ENCODE measurements around the gene TEDC2. TPM values are rescaled to one million over a fixed set of nuclear protein-coding genes. Genes with fewer than 3 reads are reported as not detected.

The TEDC2 gene
- total and polyA plus RNA-seq, 2 of the 8 experiments (the other 6 are each of a cell fraction or from before 2014, with no cell fraction given) = 54.6 to 55.6 TPM

- Histone ChIP-seq H2BK20ac (ENCODE audit: low read length) (no peak overlapping the region), H2BK12ac (ENCODE audit: low read depth, low read length) (peak overlapping the region; percentile 60; the same call in 1 of the 2 replicates), H3K9me3 (ENCODE audit: insufficient read depth in 2 of 2, low read depth in 1 of 2, low read length in 1 of 2) (no peaks in the 10 kb centered on the region), H3K79me1 (ENCODE audit: low read depth, low read length) (peaks cover 8% of the 10 kb centered on the region; the same call in 1 of the 2 replicates), H4K20me1 (replicated peaks in 1 of 2; ENCODE audit: control insufficient read depth in 1 of 2, insufficient read depth in 2 of 2, low read length in 2 of 2) (peaks cover 5 to 21% of the 10 kb centered on the region in 2 experiments), H3K18ac (ENCODE audit: extremely low read depth, low read length) (no peak overlapping the region), H4K8ac (ENCODE audit: extremely low read depth, insufficient read depth, low read length) (no peak overlapping the region), H4K91ac (replicated peaks; ENCODE audit: insufficient read length, low read length) (no peak overlapping the region), H3K27me3 (replicated peaks in 1 of 4; ENCODE audit: control insufficient read depth in 3 of 4, extremely low read depth in 1 of 4, insufficient read depth in 3 of 4, low read length in 3 of 4) (peaks cover 24 to 73% (median 58%) of the 10 kb centered on the region in 4 experiments), H3K4me3 (ENCODE audit: extremely low read depth in 1 of 4, insufficient read depth in 2 of 4, low read depth in 3 of 4, low read length in 4 of 4) (no peak overlapping the region), H4K5ac (ENCODE audit: insufficient read length, low read depth, low read length) (no peak overlapping the region), H3K36me3 (ENCODE audit: control insufficient read depth in 2 of 4, insufficient read depth in 4 of 4, low read length in 3 of 4) (no peaks in the 10 kb centered on the region), H3K56ac (replicated peaks; ENCODE audit: insufficient read length, low read depth, low read length) (no peak overlapping the region), H2BK5ac (ENCODE audit: low read depth, low read length) (no peak overlapping the region), H3K23ac (ENCODE audit: insufficient read length) (no peak overlapping the region), H3K4me1 (replicated peaks in 1 of 4; ENCODE audit: control insufficient read depth in 3 of 4, insufficient read depth in 4 of 4, low read length in 3 of 4) (peaks cover 0 to 42% (median 27%) of the 10 kb centered on the region in 4 experiments; a peak in 6 of 7 replicates), H2BK120ac (replicated peaks; ENCODE audit: low read depth, low read length) (no peak overlapping the region), H3K4ac (replicated peaks; ENCODE audit: insufficient read length, low read depth, low read length) (no peak overlapping the region), H3K4me2 (ENCODE audit: insufficient read depth in 1 of 2, low read depth in 2 of 2, low read length in 2 of 2) (peak overlapping the region; percentile 83 to 92; a peak in 3 of 4 replicates), H3K23me2 (ENCODE audit: low read depth, low read length) (peaks cover 27% of the 10 kb centered on the region; the same call in 1 of the 2 replicates), H3K9ac (replicated peaks in 1 of 4; ENCODE audit: extremely low read depth in 1 of 4, low read depth in 3 of 4, low read length in 3 of 4) (no peak overlapping the region), H3K79me2 (ENCODE audit: control insufficient read depth in 1 of 2, insufficient read depth in 2 of 2, low read length in 2 of 2) (0 out of 4 replicates have a peak, but pooled peaks cover 0 to 2% of the 10 kb centered on the region in 2 experiments), H2AFZ (ENCODE audit: low read length) (no peak overlapping the region), H3K27ac (ENCODE audit: low read depth, low read length) (no peak overlapping the region), H2AK5ac (ENCODE audit: low read depth, low read length) (no peak overlapping the region), H3K14ac (ENCODE audit: insufficient read length) (no peak overlapping the region), H2BK15ac (ENCODE audit: low read length) (no peak overlapping the region; the same call in 1 of the 2 replicates)
- DNase-seq (ENCODE audit: low read depth in 1 of 2, low spot score in 2 of 2) (no peak), FAIRE-seq (no peak)
- 87% methylated on average over 12 of the region's 14 CpGs; no CpG with 5 or more reads in 1 of the 2 experiments for WGBS, 2 experiments (ENCODE audit: extremely low coverage in 1 of 2, insufficient coverage in 1 of 2, insufficient read length in 1 of 2, insufficient replicate concordance in 2 of 2, low coverage in 1 of 2, low lambda C conversion rate in 2 of 2, missing lambda C conversion rate in 1 of 2)
- no peak for TF ChIP-seq ZNF274 (IDR thresholded peaks at IDR 0.05; ENCODE audit: borderline replicate concordance, extremely low read depth, low read length)
- TF ChIP-seq YY1 (IDR thresholded peaks at IDR 0.05; ENCODE audit: low read depth, low read length) = no peak
- ChIA-PET POLR2A (ENCODE audit: partially characterized antibody) (interaction anchor here (0.6 to 3.5 kb wide), 5 partner anchors 14 to 317 kb away, joined by 3 to 20 read pairs (median 3); partner anchors contain the start of genes PRSS27, TEDC2 and TRAF7), CTCF (ENCODE audit: partially characterized antibody) (interaction anchor here (1.0 to 1.7 kb wide), 4 partner anchors 11 to 278 kb away, joined by 3 to 7 read pairs (median 4); no protein-coding TSS in a partner anchor)
Observed at GRCh38 chr16:2472885-2473445, 13.1 kb downstream of the TEDC2 start.
